Gastrocnemius medialis (tissue), 4 donors: ENCODE measurements around the gene MUS81. TPM values are rescaled to one million over a fixed set of nuclear protein-coding genes. Genes with fewer than 3 reads are reported as not detected.
A peak's percentile ranks its signal among the peaks of the same experiment; 100 is the strongest.

Experiments used
- ATAC-seq, 2 donors: fragments of 150-250 bp; one replicate each; pipeline ENCODE4 v1.9.1; 2016
- DNase-seq, 2 donors: peaks; one replicate each; pipeline ENCODE4 v3.0.0-alpha.2; 2019
- H3K27ac ChIP-seq, 4 donors: fragments of 200-600 bp; sonication (generic); 1 replicate in 1 of 4; 2 replicates in 3 of 4; pipeline ENCODE4 v1.5.1; 2016 to 2018; ENCODE audit warnings: mild to moderate bottlenecking in 2 of 4, moderate library complexity in 1 of 4
- H3K27me3 ChIP-seq, 3 donors: fragments of 200-600 bp; sonication (generic) in 2 of 3; 1 replicate in 1 of 3; 2 replicates in 2 of 3; pipeline versions ENCODE4 v1.5.1 to v1.6.0; 2016 to 2019; ENCODE audit warnings: mild to moderate bottlenecking in 1 of 3, moderate library complexity in 1 of 3
- H3K36me3 ChIP-seq, 2 donors: fragments of 200-600 bp; sonication (generic) in 1 of 2; one replicate each; pipeline ENCODE4 v1.5.1; 2017 to 2018
- H3K4me1 ChIP-seq, 2 donors: fragments of 200-600 bp; sonication (generic) in 1 of 2; one replicate each; pipeline ENCODE4 v1.5.1; 2016 to 2017; ENCODE audit warnings: mild to moderate bottlenecking in 2 of 2
- H3K4me3 ChIP-seq, 4 donors: fragments of 200-600 bp; sonication (generic) in 3 of 4; 1 replicate in 1 of 4; 2 replicates in 3 of 4; pipeline ENCODE4 v1.5.1; 2016 to 2019; ENCODE audit warnings: mild to moderate bottlenecking in 2 of 4
- H3K9me3 ChIP-seq, 3 donors: fragments of 200-600 bp; sonication (generic) in 2 of 3; 1 replicate in 1 of 3; 2 replicates in 2 of 3; pipeline ENCODE4 v1.5.1; 2016 to 2019
- POLR2A ChIP-seq, 2 donors: fragments of 450-650 bp; IDR thresholded peaks; one replicate each; pipeline ENCODE4 v1.6.1; 2017; ENCODE audit warnings: antibody characterized with exemption in 2 of 2, mild to moderate bottlenecking in 2 of 2, moderate library complexity in 2 of 2
- in situ Hi-C, 4 donors: fragments of 200-750 bp; cut with MboI; loops; one replicate each; pipeline versions ENCODE4 v1.15.0 to v1.8.0; 2017; ENCODE audit warnings: low sequenced_read_pairs in 4 of 4
- intact Hi-C: fragments of 100-400 bp; cut with DNase I; formaldehyde crosslinking; loops from one replicate; pipeline ENCODE4 v1.15.1; 2023; ENCODE audit warnings: low total_unique reads
- total RNA-seq, 4 donors: library from RNA; depleted of rRNA; stranded (reverse); fragments of >200 nt; gene quantifications; one replicate each; pipeline versions ENCODE4 v1.1.0 to v1.2.3, GENCODE V29; 2016
- TF ChIP-seq, protein P1 (sequence below), 5 experiments: fragments of 450-650 bp in 3 of 5; fragments of 200-600 bp in 2 of 5; sonication (generic) in 2 of 5; IDR thresholded peaks in 4 of 5; conservative IDR thresholded peaks in 1 of 5; 1 replicate in 4 of 5; 2 replicates in 1 of 5; pipeline ENCODE4 v1.5.1; 2016 to 2019; ENCODE audit warnings: antibody characterized with exemption in 5 of 5, mild to moderate bottlenecking in 3 of 5, moderate library complexity in 3 of 5

MUS81 gene
- total RNA-seq, 4 donors from 2014 or later = 26.4 to 44.9 (median 34.8) TPM

- H3K4me1 ChIP-seq = peaks cover 11 to 29% of the 10 kb centered on the region in 2 donors
- H3K36me3 ChIP-seq = no peaks in the 10 kb centered on the region
- H3K27ac ChIP-seq = no peak overlapping the region
- no peak overlapping the region for H3K4me3 ChIP-seq
- TF ChIP-seq, protein P1, sequence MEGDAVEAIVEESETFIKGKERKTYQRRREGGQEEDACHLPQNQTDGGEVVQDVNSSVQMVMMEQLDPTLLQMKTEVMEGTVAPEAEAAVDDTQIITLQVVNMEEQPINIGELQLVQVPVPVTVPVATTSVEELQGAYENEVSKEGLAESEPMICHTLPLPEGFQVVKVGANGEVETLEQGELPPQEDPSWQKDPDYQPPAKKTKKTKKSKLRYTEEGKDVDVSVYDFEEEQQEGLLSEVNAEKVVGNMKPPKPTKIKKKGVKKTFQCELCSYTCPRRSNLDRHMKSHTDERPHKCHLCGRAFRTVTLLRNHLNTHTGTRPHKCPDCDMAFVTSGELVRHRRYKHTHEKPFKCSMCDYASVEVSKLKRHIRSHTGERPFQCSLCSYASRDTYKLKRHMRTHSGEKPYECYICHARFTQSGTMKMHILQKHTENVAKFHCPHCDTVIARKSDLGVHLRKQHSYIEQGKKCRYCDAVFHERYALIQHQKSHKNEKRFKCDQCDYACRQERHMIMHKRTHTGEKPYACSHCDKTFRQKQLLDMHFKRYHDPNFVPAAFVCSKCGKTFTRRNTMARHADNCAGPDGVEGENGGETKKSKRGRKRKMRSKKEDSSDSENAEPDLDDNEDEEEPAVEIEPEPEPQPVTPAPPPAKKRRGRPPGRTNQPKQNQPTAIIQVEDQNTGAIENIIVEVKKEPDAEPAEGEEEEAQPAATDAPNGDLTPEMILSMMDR (IDR thresholded peaks at IDR 0.05 in 4 of 5, conservative IDR thresholded peaks at IDR 0.05 in 1 of 5) = no peak
- no peak for TF ChIP-seq POLR2A (IDR thresholded peaks at IDR 0.05)
- intact Hi-C loops (no loop called here), in situ Hi-C loops (no loop called here)
- H3K9me3 ChIP-seq = no peaks in the 10 kb centered on the region
- DNase-seq = no peak
- H3K27me3 ChIP-seq = peaks cover 12 to 26% (median 16%) of the 10 kb centered on the region in 3 donors
- no peak for ATAC-seq
Measured at GRCh38 chr11:65897020-65897471, 36.8 kb downstream of the MUS81 start.

- Histone ChIP-seq H3K27ac (peak overlapping the region in 2 of 4 donors; percentile 37 to 63), H3K36me3 (no peaks in the 10 kb centered on the region), H3K4me1 (peaks cover 0 to 11% of the 10 kb centered on the region in 2 donors), H3K27me3 (peaks cover 12 to 26% (median 16%) of the 10 kb centered on the region in 3 donors), H3K9me3 (no peaks in the 10 kb centered on the region), H3K4me3 (peak overlapping the region; percentile 43 to 71 (median 64))
- no peak for DNase-seq
- in situ Hi-C loops (no loop called here), intact Hi-C loops (no loop called here)
- no peak for ATAC-seq
- TF ChIP-seq, protein P1 (IDR thresholded peaks at IDR 0.05 in 4 of 5, conservative IDR thresholded peaks at IDR 0.05 in 1 of 5) = no peak
- peak in 1 of 2 donors; percentile 50 for TF ChIP-seq POLR2A (IDR thresholded peaks at IDR 0.05)
Measured at GRCh38 chr11:65898656-65899355, 38.6 kb downstream of the MUS81 start.

- Histone ChIP-seq H3K9me3 (no peaks in the 10 kb centered on the region), H3K36me3 (no peaks in the 10 kb centered on the region), H3K27ac (peak overlapping the region in 3 of 4 donors; percentile 37 to 63 (median 53)), H3K4me3 (peak overlapping the region; percentile 43 to 71 (median 64)), H3K4me1 (peaks cover 0 to 10% of the 10 kb centered on the region in 2 donors), H3K27me3 (peaks cover 12 to 26% (median 16%) of the 10 kb centered on the region in 3 donors)
- in situ Hi-C loops (no loop called here), intact Hi-C loops (loop anchor here (2.0 kb wide), 1 partner anchor 15 kb away; no protein-coding TSS in a partner anchor)
- DNase-seq (no peak), ATAC-seq (peak; percentile 40 to 42)
- TF ChIP-seq POLR2A (IDR thresholded peaks at IDR 0.05) = peak in 1 of 2 donors; percentile 30
- TF ChIP-seq, protein P1 (IDR thresholded peaks at IDR 0.05 in 4 of 5, conservative IDR thresholded peaks at IDR 0.05 in 1 of 5) = no peak
Measured at GRCh38 chr11:65899356-65900124, 39.3 kb downstream of the MUS81 start.

DNA sequence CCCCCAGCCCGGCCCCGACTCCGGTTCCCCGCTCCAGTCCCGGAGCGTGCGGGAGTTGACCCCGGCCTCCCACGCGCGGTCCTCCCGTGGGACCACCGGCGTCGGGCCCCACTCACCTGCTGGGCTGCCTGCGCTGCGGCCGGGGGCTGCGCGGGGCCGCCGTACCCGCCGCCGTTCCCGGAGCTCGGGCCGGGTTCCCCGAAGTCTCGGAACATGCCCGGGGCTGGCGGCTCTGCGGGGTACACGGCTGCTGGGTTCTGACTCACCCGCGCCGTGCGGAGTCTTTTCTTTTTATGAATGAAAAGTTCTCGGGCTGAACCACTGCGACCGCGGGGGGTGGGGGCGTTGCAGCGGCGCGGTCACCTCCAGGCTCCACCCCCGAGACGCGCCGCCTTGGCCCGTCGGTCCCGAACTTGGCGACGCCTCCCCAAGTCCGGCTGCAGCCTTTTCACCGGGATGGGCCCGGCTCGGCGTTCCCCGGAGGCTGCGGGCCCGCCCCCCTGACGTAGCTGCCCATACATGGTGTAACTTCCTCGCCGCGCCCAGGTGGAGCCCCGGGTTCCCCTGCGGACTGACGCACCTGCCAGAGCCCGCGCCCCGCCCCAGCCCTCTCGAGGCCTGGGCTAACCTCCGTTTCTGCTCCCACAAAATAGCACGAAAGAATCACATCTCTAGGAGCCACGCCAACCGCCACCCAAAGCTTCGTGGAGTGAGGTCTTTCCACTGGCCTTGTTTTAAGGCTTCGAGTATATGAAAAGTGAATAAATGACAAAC lies 40.1 kb downstream of the MUS81 start, which contains the start of gene FOSL1:
TSS of gene FOSL1 (minus strand) at position 264 of the 774 bp plus-strand sequence. CDS start at position 215, 49 bp downstream.
- H3K9me3 ChIP-seq = no peaks in the 10 kb centered on the region
- H3K27ac ChIP-seq = peak within 1 kb of the TSS in 3 of 4 donors; percentile 37 to 63 (median 53)
- intact Hi-C loops (loop anchor here (2.0 kb wide), 1 partner anchor 14 kb away; no protein-coding TSS in a partner anchor), in situ Hi-C loops (no loop called here)
- no peaks in the 10 kb centered on the region for H3K36me3 ChIP-seq
- peaks cover 12 to 26% (median 16%) of the 10 kb centered on the region in 3 donors for H3K27me3 ChIP-seq
- H3K4me3 ChIP-seq = peak within 1 kb of the TSS; percentile 43 to 71 (median 64)
- ATAC-seq = peak; percentile 81 to 88
- TF ChIP-seq POLR2A (IDR thresholded peaks at IDR 0.05) = peak; percentile 76 to 83
- TF ChIP-seq, protein P1 (IDR thresholded peaks at IDR 0.05 in 4 of 5, conservative IDR thresholded peaks at IDR 0.05 in 1 of 5) = no peak
- DNase-seq = peak; percentile 71 to 83
- H3K4me1 ChIP-seq = peaks cover 0 to 10% of the 10 kb centered on the region in 2 donors
